ENCODE measurements around the gene IL12RB2.

Gene IL12RB2

DNA sequence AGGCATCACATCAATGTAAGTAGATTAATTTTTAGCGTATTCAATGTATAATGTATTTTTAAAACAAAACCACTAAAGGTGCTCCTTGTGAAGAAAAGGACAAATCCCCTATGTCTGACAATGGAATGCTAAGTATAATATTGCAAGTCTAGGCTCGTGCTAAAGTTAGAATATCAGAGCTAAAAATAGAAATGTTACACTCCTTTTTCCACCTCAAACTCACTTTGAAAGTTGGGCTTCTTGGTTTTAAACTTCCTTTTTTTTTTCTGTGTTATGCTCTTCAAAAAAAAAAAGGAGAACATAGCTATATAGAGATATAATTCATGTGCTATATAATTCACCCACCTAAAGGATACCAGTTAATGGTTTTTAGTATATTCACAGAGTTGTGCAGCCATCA is 126.2 kb downstream of the IL12RB2 start:
- no peak overlapping the region for H3K27ac ChIP-seq
- TF ChIP-seq, protein P1, sequence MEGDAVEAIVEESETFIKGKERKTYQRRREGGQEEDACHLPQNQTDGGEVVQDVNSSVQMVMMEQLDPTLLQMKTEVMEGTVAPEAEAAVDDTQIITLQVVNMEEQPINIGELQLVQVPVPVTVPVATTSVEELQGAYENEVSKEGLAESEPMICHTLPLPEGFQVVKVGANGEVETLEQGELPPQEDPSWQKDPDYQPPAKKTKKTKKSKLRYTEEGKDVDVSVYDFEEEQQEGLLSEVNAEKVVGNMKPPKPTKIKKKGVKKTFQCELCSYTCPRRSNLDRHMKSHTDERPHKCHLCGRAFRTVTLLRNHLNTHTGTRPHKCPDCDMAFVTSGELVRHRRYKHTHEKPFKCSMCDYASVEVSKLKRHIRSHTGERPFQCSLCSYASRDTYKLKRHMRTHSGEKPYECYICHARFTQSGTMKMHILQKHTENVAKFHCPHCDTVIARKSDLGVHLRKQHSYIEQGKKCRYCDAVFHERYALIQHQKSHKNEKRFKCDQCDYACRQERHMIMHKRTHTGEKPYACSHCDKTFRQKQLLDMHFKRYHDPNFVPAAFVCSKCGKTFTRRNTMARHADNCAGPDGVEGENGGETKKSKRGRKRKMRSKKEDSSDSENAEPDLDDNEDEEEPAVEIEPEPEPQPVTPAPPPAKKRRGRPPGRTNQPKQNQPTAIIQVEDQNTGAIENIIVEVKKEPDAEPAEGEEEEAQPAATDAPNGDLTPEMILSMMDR (conservative IDR thresholded peaks at IDR 0.05): no peak

DNA sequence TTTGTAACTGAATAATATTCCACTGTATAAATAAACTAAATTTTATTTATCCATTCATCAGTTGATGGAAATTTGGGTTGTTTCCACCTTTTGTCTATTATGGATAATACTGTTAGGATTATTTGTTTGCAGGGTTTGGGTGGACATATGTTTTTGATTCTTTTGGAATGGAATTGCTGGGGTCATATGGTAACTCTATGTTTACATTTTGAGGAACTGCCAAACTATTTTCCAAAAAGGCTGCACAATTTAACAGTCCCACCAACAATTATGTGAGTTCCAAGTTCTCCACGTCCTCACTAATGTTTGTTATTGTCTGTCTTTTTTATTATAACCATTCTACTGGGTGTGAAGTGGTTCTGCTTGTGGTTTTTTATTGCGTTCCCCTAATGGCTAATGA is 126.8 kb downstream of the IL12RB2 start:
- TF ChIP-seq, protein P1 (conservative IDR thresholded peaks at IDR 0.05): no peak
- H3K27ac ChIP-seq: no peak overlapping the region

DNA sequence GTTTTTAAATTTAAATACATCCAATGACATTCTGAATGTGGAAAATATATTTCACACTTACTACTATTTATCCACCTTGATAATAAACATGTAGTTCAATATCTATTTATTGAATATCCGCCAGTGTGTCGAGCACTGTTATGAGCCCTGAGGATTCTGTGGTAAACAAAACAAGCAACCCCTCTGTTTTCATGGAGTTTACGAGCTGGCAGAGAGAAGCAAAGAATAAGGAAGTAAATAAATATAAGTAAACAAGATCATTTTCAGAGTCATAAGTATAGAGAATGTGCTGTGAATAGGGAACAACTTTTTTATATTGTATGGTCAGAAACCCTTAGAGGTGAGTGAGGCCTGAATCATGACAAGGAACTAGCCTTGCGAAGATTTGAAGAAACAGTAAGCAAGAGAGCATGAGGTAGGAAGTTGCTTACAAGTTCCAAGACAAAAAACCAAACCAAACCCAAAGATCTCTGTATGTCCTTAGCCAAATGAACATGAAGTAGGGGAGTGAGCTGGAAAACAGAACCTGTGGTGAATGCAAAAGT is 128.9 kb downstream of the IL12RB2 start:
- TF ChIP-seq, protein P1 (conservative IDR thresholded peaks at IDR 0.05): no peak
- H3K27ac ChIP-seq: peak overlapping the region; percentile 37

DNA sequence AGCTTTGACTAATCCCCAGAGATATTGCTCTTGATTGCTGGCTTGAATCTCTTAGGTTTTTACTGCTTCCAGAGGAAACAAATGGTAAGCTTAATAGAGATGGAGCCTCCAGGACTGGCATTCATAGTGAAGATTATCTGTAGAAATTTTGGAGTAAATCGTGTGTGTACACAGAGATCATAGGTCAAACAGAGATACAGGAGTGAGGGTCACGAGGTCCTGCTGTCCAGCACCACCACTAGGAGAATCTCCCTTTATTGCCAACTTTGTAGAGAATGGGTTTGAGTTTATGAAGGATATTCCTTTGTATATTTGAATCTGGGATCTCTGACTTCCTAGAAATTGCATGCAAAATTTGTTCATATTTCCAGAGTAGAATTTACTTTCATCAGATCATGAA is 130.3 kb downstream of the IL12RB2 start:
- TF ChIP-seq, protein P1 (conservative IDR thresholded peaks at IDR 0.05): no peak
- H3K27ac ChIP-seq: no peak overlapping the region

DNA sequence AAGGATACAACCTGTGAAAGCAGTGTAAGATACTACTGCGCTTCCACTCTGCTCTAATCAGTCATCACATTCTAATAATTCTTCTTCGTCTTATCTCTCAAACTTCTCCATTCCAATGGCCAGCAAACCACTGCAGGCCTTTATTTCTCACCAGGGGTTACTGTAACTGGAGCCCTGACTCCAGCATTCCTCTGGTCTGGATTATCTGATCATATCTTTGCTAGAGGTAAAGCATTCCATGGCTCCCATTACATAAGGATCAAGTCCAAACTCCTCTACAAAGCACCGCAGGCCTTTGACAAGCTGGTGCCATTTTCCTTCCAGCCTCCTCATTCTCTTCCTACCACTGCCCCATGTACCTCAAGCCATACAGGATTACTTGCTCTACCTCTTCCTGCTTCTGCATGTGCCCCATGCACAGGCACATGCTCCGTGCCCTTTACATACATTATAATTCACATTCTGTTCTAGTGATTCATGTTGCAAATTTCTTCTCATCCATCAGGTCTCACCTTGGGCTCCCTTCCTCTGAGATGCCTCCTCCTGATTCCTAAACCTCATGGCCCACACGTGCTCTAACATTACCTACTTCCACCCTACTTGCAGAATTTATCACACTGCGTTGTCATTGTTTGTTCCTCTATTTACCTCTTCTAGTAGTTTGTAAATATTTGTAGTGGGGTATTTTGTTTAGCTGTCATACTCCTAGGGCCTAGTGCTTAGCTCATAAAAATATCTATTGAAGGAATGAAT is 131.8 kb downstream of the IL12RB2 start:
- TF ChIP-seq, protein P1 (conservative IDR thresholded peaks at IDR 0.05): no peak
- H3K27ac ChIP-seq: no peak overlapping the region

DNA sequence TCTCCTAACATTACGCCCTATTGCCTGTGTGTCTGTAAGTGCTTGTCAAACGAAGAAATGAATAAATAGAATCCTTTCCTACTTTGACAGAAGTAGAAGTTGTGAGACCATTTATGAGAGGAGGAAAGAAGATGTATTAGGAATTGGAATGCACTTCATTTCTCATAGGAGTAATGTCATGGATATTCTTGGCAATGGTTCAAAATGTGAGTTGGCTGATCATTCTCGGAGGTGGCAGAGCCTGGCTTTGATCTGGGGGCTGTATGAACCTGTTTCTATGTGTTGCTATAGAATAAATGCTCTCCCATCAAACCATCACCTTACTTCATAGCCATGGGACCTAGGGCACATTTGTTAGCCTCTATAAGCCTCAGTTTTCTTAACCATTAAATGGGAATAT is 132.7 kb downstream of the IL12RB2 start:
- H3K27ac ChIP-seq: no peak overlapping the region
- TF ChIP-seq, protein P1 (conservative IDR thresholded peaks at IDR 0.05): no peak

DNA sequence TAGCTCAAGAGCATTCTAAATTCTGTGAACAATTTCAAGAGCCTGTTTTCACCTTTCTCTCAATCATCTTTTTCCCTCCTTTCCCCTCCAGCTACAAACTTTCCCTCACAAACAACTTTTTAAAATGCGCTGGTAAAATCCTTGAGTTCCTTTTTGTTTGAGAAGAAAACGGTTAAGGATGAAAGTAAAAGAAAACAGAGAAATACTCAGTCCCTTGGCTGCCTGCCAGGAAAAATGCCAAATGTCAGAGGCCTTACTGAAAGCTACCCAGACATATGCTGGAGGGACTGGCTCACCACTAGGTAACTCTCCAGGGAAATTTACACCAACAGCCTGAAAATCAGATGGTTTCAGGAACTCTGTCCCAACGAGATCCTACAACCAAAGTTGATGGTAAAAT is 133.5 kb downstream of the IL12RB2 start:
- TF ChIP-seq, protein P1 (conservative IDR thresholded peaks at IDR 0.05): no peak
- H3K27ac ChIP-seq: peak overlapping the region; percentile 32; the same call in 1 of the 2 replicates
